ENCODE results near the gene ACVRL1. TPM values are rescaled to one million over a fixed set of nuclear protein-coding genes. Genes with fewer than 3 reads are reported as not detected.

ACVRL1 gene
- total RNA-seq, 1 experiment from 2014 or later, result not detected

GRCh38 chr12:51944608-51945233 is 37.4 kb downstream of the ACVRL1 start:
- DNase-seq, result no peak
- peaks cover 10% of the 10 kb centered on the region; the same call in 1 of the 2 replicates for H3K9me3 ChIP-seq (ENCODE audit: insufficient read depth, low read depth)
- H3K9me2 ChIP-seq (ENCODE audit: insufficient read depth), result no peaks in the 10 kb centered on the region
- H3K4me3 ChIP-seq, result no peak overlapping the region
- ChIA-PET CTCF (no interaction called here), POLR2A (ENCODE audit: unreplicated experiment) (no interaction called here)
- no peaks in the 10 kb centered on the region for H3F3A ChIP-seq (ENCODE audit: insufficient read depth, low read depth)
- intact Hi-C loops (cut with micrococcal nuclease; ENCODE audit: unreplicated experiment), result no loop called here
- TF ChIP-seq EZH2 (IDR thresholded peaks at IDR 0.05; ENCODE audit: low read depth), result no peak
- no peak for TF ChIP-seq CTCF (conservative IDR thresholded peaks at IDR 0.05)
- no peak overlapping the region for H2AFZ ChIP-seq
- H3K27ac ChIP-seq, result no peak overlapping the region
- no peak overlapping the region for H3K4me2 ChIP-seq
- no peaks in the 10 kb centered on the region for H4K20me1 ChIP-seq (ENCODE audit: insufficient read depth)
- H3K79me2 ChIP-seq (ENCODE audit: low read depth), result no peaks in the 10 kb centered on the region
- BruUV-seq (replicated peaks), result no TSS peak
- H3K4me1 ChIP-seq (replicated peaks; ENCODE audit: insufficient read depth), result no peaks in the 10 kb centered on the region
- no peaks in the 10 kb centered on the region for H3K36me3 ChIP-seq (ENCODE audit: low read depth)
- H3K27me3 ChIP-seq (ENCODE audit: insufficient read depth, low read depth), result peaks cover 60% of the 10 kb centered on the region

- POLR2A ChIA-PET (ENCODE audit: unreplicated experiment), result no interaction called here
- no peaks in the 10 kb centered on the region for H3F3A ChIP-seq (ENCODE audit: insufficient read depth, low read depth)
- peaks cover 2% of the 10 kb centered on the region; the same call in 1 of the 2 replicates for H3K4me1 ChIP-seq (replicated peaks; ENCODE audit: insufficient read depth)
- no peak overlapping the region for H3K4me2 ChIP-seq
- no peak for DNase-seq
- H4K20me1 ChIP-seq (ENCODE audit: insufficient read depth), result no peaks in the 10 kb centered on the region
- no peaks in the 10 kb centered on the region for H3K9me2 ChIP-seq (ENCODE audit: insufficient read depth)
- no peak overlapping the region for H2AFZ ChIP-seq
- CTCF ChIA-PET, result no interaction called here
- peaks cover 6% of the 10 kb centered on the region for H3K79me2 ChIP-seq (ENCODE audit: low read depth)
- H3K9me3 ChIP-seq (ENCODE audit: insufficient read depth, low read depth), result peaks cover 10% of the 10 kb centered on the region; the same call in 1 of the 2 replicates
- no peak overlapping the region for H3K27ac ChIP-seq
- no peaks in the 10 kb centered on the region for H3K36me3 ChIP-seq (ENCODE audit: low read depth)
- intact Hi-C loops (cut with micrococcal nuclease; ENCODE audit: unreplicated experiment), result no loop called here
- BruUV-seq (replicated peaks), result no TSS peak
- H3K4me3 ChIP-seq, result no peak overlapping the region
- H3K27me3 ChIP-seq (ENCODE audit: insufficient read depth, low read depth), result peaks cover 57% of the 10 kb centered on the region
- TF ChIP-seq EZH2 (IDR thresholded peaks at IDR 0.05; ENCODE audit: low read depth) (no peak), CTCF (conservative IDR thresholded peaks at IDR 0.05) (no peak)
Observed at GRCh38 chr12:51947246-51947996, 40.1 kb downstream of the ACVRL1 start.

GRCh38 chr12:51948066-51948465 is 40.8 kb downstream of the ACVRL1 start:
- TF ChIP-seq CTCF (conservative IDR thresholded peaks at IDR 0.05) (no peak), EZH2 (IDR thresholded peaks at IDR 0.05; ENCODE audit: low read depth) (no peak)
- DNase-seq, result no peak

More at GRCh38 chr12:51948066-51948465, 40.8 kb downstream of the ACVRL1 start:
- Histone ChIP-seq H3K27me3 (ENCODE audit: insufficient read depth, low read depth) (peaks cover 57% of the 10 kb centered on the region), H3K4me2 (no peak overlapping the region), H3K9me3 (ENCODE audit: insufficient read depth, low read depth) (peaks cover 10% of the 10 kb centered on the region; the same call in 1 of the 2 replicates), H3K27ac (no peak overlapping the region), H3K4me3 (no peak overlapping the region), H3K4me1 (replicated peaks; ENCODE audit: insufficient read depth) (peaks cover 9% of the 10 kb centered on the region; the same call in 1 of the 2 replicates), H2AFZ (no peak overlapping the region), H4K20me1 (ENCODE audit: insufficient read depth) (no peaks in the 10 kb centered on the region), H3F3A (ENCODE audit: insufficient read depth, low read depth) (no peaks in the 10 kb centered on the region), H3K36me3 (ENCODE audit: low read depth) (no peaks in the 10 kb centered on the region), H3K79me2 (ENCODE audit: low read depth) (peaks cover 9% of the 10 kb centered on the region), H3K9me2 (ENCODE audit: insufficient read depth) (no peaks in the 10 kb centered on the region)
- ChIA-PET CTCF (no interaction called here), POLR2A (ENCODE audit: unreplicated experiment) (no interaction called here)
- intact Hi-C loops (cut with micrococcal nuclease; ENCODE audit: unreplicated experiment), result no loop called here
- BruUV-seq (replicated peaks), result no TSS peak

Data from PC-9 (cell line).